HG02588 (cell line): ENCODE data around the gene NTSR1.
"Not testable (repeated sequence)": the region's sequence is repeated elsewhere in the genome, so short reads cannot be mapped to it uniquely, and the experiment has no call there.

Experiments
- ATAC-seq: cut with Tn5 transposase; IDR thresholded peaks from one replicate; pipeline ENCODE4 v1.9.1; 2021; ENCODE audit warnings: mild to moderate bottlenecking, moderate library complexity; ENCODE audit not compliant: unreplicated experiment

The NTSR1 gene

GRCh38 chr20:62671765-62672164 is 36.9 kb upstream of the NTSR1 start:
- no peak for ATAC-seq

DNA sequence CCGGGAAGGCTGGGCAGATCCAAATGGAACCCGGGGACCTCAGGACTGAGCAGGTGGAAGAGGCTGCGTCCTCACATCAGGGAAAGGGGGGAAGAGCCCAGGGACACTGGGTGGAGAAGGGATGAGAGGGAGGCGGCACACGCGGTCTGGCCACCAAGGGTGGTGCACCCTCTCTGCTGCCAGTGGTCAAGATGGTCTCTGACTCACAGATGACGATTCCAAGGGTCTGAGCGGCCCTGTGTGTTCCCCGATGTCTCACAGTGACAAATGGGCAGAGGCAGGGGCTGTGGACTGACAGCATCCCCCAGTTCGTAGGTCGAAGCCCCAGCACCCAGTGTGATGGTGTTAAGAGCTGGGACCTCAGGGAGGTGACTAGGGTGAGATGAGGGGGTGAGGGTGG is 34.3 kb upstream of the NTSR1 start:
- ATAC-seq, result no peak

DNA sequence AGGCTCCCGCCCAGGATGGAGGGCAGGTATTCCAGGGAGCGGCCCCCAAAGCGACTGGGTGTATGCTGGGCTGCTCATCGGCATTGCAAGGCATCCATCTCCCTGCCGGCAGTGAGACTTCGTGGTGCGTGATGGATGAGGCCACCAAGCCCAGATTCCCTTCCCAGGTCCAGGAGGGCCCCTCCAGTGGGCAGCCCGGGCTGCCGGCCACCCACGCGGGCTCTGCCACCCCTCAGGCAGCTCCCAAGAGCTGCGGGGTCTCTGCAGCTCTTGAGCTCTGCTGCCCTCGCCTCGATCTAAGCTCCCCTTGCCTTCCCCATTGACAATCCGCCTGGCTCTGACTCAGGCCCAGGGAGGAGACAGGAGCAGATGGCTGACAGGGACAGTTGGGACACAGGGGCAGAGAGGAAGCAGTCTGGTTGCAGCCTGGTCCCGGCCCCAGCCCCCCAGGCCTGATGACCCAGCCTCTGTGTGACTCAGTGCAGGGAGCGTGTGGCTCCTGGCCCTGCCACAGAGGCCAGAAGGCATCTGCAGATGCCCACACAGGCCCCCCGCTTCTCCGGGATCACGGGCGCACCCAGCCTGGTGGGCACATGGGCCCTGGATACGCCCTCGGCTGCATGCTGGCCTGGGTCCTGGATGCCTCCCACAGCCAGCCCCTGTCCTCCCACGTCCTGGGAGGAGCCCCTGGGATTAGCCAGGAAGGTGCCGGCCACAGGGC is 33.3 kb upstream of the NTSR1 start:
- ATAC-seq, result no peak

GRCh38 chr20:62675877-62676260 is 32.8 kb upstream of the NTSR1 start:
- ATAC-seq, result no peak

DNA sequence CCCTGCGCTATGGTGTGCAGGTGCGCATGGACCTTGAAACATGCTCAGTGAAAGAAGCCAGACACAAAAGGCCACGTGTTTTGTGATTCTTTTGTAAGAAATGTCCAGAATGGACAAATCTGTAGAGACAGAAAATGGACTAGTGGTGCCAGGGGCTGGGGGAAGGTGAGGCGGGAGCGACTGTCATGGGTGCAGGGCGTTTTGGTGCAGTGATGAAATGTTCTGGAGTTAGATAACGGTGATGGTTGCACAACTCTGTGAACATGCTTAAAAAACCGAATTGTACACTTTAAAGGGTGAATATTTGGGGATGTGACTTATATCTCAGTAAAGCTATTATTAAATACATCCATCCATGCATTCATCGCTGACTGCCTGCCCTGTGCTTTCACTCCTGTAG is 31.7 kb upstream of the NTSR1 start:
- ATAC-seq, result no peak

GRCh38 chr20:62677678-62678077 is 31.0 kb upstream of the NTSR1 start:
- no peak for ATAC-seq

DNA sequence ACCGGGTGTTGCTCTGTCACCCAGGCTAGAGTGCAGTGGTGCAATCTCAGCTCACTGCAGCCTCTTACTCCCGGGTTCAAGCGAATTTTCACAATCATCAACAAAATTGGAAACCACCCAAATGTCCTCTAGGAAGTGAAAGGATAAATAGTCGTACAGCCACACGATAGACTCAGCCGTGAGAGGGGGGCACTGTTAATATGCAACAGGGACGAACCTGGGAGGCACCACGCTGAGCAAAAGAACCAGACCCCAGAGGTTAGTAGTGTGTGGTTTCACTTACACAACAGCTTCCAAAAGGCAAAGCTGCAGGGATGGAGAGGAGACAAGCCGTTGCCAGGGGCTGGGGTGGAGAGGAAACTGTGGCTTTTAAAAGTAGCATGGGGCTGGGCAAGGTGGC is 30.1 kb upstream of the NTSR1 start:
- ATAC-seq, result no peak

GRCh38 chr20:62679978-62680589 is 28.6 kb upstream of the NTSR1 start:
- no peak for ATAC-seq

DNA sequence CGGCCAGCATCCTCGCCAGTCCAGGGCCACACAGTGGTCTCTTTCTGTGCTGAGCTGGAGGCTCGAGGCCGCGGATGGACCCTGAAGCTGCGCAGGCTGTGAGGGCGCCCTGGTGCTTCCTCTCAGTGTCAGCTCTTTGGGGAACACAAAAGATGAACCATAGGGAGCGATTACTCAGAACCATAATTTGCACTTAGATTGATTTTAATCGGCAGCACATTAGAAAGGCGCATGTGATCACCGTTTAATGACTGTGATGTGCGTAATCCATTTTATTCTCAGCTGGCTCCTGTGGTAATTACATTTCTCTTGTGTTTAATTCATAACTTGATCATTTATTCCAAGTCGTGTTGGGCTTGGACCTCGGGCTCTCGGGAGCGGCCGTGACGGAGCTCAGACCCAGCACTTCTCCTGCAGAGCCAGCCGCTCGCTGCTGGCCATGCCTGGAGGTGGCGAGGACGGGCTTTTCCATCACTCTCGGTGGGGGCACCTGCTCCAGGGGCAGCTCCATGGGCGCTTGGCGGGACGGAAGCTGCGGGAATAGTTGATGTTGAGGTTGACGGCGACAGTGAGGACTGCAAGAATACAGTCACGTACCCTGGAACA is 25.6 kb upstream of the NTSR1 start:
- ATAC-seq, result no peak

GRCh38 chr20:62683660-62684322 is 24.8 kb upstream of the NTSR1 start:
- not testable (repeated sequence) for ATAC-seq

DNA sequence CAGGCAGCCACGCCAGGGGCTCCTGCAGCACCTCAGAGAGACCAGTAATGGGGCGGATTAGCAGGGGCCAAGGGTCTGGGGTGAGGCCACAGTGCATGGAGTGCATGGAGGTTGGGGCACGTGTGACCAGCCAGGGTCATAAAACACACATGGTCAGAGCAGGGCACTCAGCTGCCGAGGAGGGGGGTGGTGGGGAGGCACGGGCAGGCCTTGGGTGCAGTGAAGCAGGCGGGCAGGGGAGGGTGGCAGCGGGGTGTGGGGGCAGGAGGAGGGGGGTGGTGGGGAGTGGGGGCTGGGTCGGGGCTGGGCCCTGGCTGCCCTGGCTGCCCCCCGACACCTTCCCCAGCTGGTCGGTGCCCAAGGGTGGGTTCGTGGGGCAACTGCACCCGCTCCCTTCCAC is 23.7 kb upstream of the NTSR1 start:
- no peak for ATAC-seq

GRCh38 chr20:62685781-62686555 is 22.7 kb upstream of the NTSR1 start:
- ATAC-seq, result no peak

- no peak for ATAC-seq
Observed at GRCh38 chr20:62686869-62687830, 21.5 kb upstream of the NTSR1 start.

- no peak for ATAC-seq
Observed at GRCh38 chr20:62688083-62688482, 20.6 kb upstream of the NTSR1 start.

GRCh38 chr20:62688855-62689460 is 19.7 kb upstream of the NTSR1 start:
- no peak for ATAC-seq

DNA sequence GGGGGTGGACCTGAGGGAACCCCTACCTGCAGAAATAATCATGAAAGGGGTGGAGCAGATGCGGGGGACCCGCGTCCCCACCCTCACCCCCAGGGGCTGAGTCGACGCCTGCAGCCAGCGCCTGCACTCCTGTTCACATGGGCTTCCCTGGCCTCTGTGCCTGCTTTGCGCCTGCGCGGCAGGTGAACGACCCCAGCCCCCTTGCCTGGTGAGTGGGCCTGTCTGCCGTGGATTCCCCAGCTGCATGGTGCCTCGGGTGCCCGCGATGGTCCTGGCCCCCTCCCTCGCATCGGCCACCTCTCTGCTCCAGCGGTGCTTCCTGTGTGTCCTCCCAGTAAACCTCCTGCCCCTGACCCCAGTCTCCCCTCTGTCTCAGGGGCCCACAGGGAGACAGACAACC is 18.8 kb upstream of the NTSR1 start:
- ATAC-seq, result no peak

GRCh38 chr20:62690261-62690820 is 18.3 kb upstream of the NTSR1 start:
- no peak for ATAC-seq

- no peak for ATAC-seq
Observed at GRCh38 chr20:62691487-62691886, 17.1 kb upstream of the NTSR1 start.

- no peak for ATAC-seq
Observed at GRCh38 chr20:62692176-62692575, 16.5 kb upstream of the NTSR1 start.
